HepG2 (cell line): ENCODE results near the gene CCN2. TPM values are rescaled to one million over a fixed set of nuclear protein-coding genes. Genes with fewer than 3 reads are reported as not detected.
A peak's percentile ranks its signal among the peaks of the same experiment; 100 is the strongest.

ENCODE experiments used
- ETV5 ChIP-seq: IDR thresholded peaks from 2 replicates; pipeline ENCODE4 v1.6.1; 2018; ENCODE audit warnings: missing biosample characterization, missing genetic modification reagents, inconsistent platforms, borderline replicate concordance
- HNRNPLL ChIP-seq: fragments of 200-400 bp; formaldehyde crosslinking; IDR thresholded peaks from 2 replicates; pipeline ENCODE4 v1.6.1; 2017; ENCODE audit warnings: mild to moderate bottlenecking, low read depth, low read length; ENCODE audit not compliant: poor library complexity, severe bottlenecking
- IRX3 ChIP-seq: sonication (generic); formaldehyde crosslinking; IDR thresholded peaks from 2 replicates; pipeline ENCODE4 v1.8.1; 2023; ENCODE audit warnings: mild to moderate bottlenecking, low read depth, missing genetic modification reagents, borderline replicate concordance
- MAFG ChIP-seq: sonication (generic); formaldehyde crosslinking; IDR thresholded peaks from 2 replicates; pipeline ENCODE4 v1.5.1; 2020; ENCODE audit warnings: mild to moderate bottlenecking, missing genetic modification reagents
- NAIF1 ChIP-seq: sonication (generic); formaldehyde crosslinking; IDR thresholded peaks from 2 replicates; pipeline ENCODE4 v1.5.0; 2020; ENCODE audit warnings: mild to moderate bottlenecking, missing genetic modification reagents, borderline replicate concordance
- NFATC3 ChIP-seq: sonication (generic); formaldehyde crosslinking; IDR thresholded peaks from 2 replicates; pipeline ENCODE4 v1.5.1; 2020; ENCODE audit warnings: mild to moderate bottlenecking, missing genetic modification reagents
- PCBP2 ChIP-seq: fragments of 200-400 bp; formaldehyde crosslinking; optimal IDR thresholded peaks from 2 replicates; pipeline ENCODE3; 2018; ENCODE audit warnings: low read length, low read depth; ENCODE audit not compliant: poor library complexity, severe bottlenecking
- POGZ ChIP-seq: sonication (generic); formaldehyde crosslinking; IDR thresholded peaks from 2 replicates; pipeline ENCODE4 v1.4.0; 2020; ENCODE audit warnings: mild to moderate bottlenecking, missing genetic modification reagents
- RARG ChIP-seq: sonication (generic); formaldehyde crosslinking; IDR thresholded peaks from 2 replicates; pipeline ENCODE4 v1.4.0; 2020; ENCODE audit warnings: low read depth, mild to moderate bottlenecking, missing genetic modification reagents
- RFXAP ChIP-seq: sonication (generic); formaldehyde crosslinking; IDR thresholded peaks from 2 replicates; pipeline ENCODE4 v1.4.0; 2020; ENCODE audit warnings: missing genetic modification reagents, borderline replicate concordance
- SNAI1 ChIP-seq: sonication (generic); formaldehyde crosslinking; IDR thresholded peaks from 2 replicates; pipeline ENCODE4 v1.5.0; 2020; ENCODE audit warnings: mild to moderate bottlenecking, missing genetic modification reagents, borderline replicate concordance
- ZFP82 ChIP-seq: sonication (generic); formaldehyde crosslinking; IDR thresholded peaks from 2 replicates; pipeline ENCODE4 v1.5.1; 2020; ENCODE audit warnings: mild to moderate bottlenecking, missing genetic modification reagents, borderline replicate concordance
- ZNF496 ChIP-seq: sonication (generic); formaldehyde crosslinking; IDR thresholded peaks from 2 replicates; pipeline ENCODE4 v1.8.1; 2023; ENCODE audit warnings: mild to moderate bottlenecking, moderate library complexity, missing genetic modification reagents; ENCODE audit not compliant: insufficient replicate concordance
- ZNF672 ChIP-seq: sonication (generic); formaldehyde crosslinking; IDR thresholded peaks from 2 replicates; pipeline ENCODE4 v1.8.1; 2022; ENCODE audit warnings: missing genetic modification reagents
- polyA plus RNA-seq, 8 experiments: library from polyadenylated mRNA; depleted of rRNA in 3 of 8; stranded (reverse) in 7 of 8; unstranded in 1 of 8; fragments of >200 nt; fragmentation: Illumina TruSeq in 4 of 8; extraction: Trizol in 4 of 8; gene quantifications; 2 replicates each; pipeline versions ENCODE4 v1.2.1 to v1.2.3, GENCODE V29; 2011 to 2016; ENCODE audit warnings: low read depth in 4 of 8, missing spikeins in 1 of 8, mixed read lengths in 1 of 8; ENCODE audit not compliant: insufficient read depth in 1 of 8
- total RNA-seq, 5 experiments: library from RNA; depleted of rRNA; stranded (reverse); fragments of >200 nt; fragmentation: Illumina TruSeq; extraction: Trizol; gene quantifications; 2 replicates each; pipeline ENCODE4 v1.2.3, GENCODE V29; 2016; ENCODE audit warnings: low read depth in 1 of 5
- TF ChIP-seq, protein P1 (sequence below): sonication (generic); formaldehyde crosslinking; IDR thresholded peaks from 2 replicates; pipeline ENCODE4 v1.5.1; 2020; ENCODE audit warnings: mild to moderate bottlenecking, missing genetic modification reagents, borderline replicate concordance
- TF ChIP-seq, protein P2 (sequence below): sonication (generic); formaldehyde crosslinking; IDR thresholded peaks from 2 replicates; pipeline ENCODE4 v1.4.0; 2020; ENCODE audit warnings: missing genetic modification reagents, borderline replicate concordance
- TF ChIP-seq, protein P3 (sequence below): sonication (generic); formaldehyde crosslinking; IDR thresholded peaks from 2 replicates; pipeline ENCODE4 v1.8.0; 2022; ENCODE audit warnings: low read depth, missing genetic modification reagents

Gene CCN2
- total and polyA plus RNA-seq, 2 of the 13 experiments (the other 11 are each of a cell fraction or from before 2014, with no cell fraction given) = 34.7 to 316 TPM

DNA sequence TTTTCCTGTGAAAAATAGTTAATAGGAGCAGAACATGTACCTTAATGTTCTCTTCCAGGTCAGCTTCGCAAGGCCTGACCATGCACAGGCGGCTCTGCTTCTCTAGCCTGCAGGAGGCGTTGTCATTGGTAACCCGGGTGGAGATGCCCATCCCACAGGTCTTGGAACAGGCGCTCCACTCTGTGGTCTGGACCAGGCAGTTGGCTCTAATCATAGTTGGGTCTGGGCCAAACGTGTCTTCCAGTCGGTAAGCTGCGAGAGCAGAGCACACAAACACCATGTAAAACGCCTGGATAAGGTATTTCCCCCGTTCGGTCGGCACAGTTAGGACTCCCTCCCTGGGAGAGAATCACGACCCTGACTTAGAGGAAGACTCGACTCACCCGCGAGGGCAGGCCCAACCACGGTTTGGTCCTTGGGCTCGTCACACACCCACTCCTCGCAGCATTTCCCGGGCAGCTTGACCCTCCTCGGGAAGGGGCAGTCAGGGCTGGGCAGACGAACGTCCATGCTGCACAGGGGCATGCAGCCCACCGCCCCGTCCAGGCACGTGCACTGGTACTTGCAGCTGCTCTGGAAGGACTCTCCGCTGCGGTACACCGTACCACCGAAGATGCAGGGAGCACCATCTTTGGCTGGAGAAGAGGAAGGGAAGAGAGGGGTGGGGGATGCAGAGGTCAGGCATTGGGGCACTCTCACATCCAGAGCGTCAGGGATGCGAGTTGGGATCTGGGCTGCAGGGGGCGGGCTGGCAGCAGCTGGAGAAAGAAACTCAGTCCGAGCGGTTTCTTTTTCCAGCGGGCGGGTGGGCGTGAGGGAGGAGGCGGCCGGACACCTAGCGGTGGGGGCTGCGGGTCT is 1.0 kb downstream of the CCN2 start (continued):
- TF ChIP-seq IRX3 (CRISPR knock-in tag) (no peak), NFATC3 (no peak), RFXAP (CRISPR knock-in tag) (peak; percentile 52), POGZ (peak; percentile 57; the same call in 1 of the 2 replicates), NAIF1 (CRISPR knock-in tag) (no peak; the same call in 1 of the 2 replicates), ZFP82 (CRISPR knock-in tag) (0 out of 2 replicates have a peak, but pooled peaks have one; percentile 32), MAFG (CRISPR knock-in tag) (no peak), PCBP2 (no peak), SNAI1 (CRISPR knock-in tag) (peak; percentile 12; the same call in 1 of the 2 replicates), ETV5 (CRISPR knock-in tag) (peak; percentile 44; the same call in 1 of the 2 replicates), ZNF672 (CRISPR knock-in tag) (peak; percentile 53; the same call in 1 of the 2 replicates), HNRNPLL (peak; percentile 54), ZNF496 (no peak), RARG (no peak; the same call in 1 of the 2 replicates)
- TF ChIP-seq, protein P1, sequence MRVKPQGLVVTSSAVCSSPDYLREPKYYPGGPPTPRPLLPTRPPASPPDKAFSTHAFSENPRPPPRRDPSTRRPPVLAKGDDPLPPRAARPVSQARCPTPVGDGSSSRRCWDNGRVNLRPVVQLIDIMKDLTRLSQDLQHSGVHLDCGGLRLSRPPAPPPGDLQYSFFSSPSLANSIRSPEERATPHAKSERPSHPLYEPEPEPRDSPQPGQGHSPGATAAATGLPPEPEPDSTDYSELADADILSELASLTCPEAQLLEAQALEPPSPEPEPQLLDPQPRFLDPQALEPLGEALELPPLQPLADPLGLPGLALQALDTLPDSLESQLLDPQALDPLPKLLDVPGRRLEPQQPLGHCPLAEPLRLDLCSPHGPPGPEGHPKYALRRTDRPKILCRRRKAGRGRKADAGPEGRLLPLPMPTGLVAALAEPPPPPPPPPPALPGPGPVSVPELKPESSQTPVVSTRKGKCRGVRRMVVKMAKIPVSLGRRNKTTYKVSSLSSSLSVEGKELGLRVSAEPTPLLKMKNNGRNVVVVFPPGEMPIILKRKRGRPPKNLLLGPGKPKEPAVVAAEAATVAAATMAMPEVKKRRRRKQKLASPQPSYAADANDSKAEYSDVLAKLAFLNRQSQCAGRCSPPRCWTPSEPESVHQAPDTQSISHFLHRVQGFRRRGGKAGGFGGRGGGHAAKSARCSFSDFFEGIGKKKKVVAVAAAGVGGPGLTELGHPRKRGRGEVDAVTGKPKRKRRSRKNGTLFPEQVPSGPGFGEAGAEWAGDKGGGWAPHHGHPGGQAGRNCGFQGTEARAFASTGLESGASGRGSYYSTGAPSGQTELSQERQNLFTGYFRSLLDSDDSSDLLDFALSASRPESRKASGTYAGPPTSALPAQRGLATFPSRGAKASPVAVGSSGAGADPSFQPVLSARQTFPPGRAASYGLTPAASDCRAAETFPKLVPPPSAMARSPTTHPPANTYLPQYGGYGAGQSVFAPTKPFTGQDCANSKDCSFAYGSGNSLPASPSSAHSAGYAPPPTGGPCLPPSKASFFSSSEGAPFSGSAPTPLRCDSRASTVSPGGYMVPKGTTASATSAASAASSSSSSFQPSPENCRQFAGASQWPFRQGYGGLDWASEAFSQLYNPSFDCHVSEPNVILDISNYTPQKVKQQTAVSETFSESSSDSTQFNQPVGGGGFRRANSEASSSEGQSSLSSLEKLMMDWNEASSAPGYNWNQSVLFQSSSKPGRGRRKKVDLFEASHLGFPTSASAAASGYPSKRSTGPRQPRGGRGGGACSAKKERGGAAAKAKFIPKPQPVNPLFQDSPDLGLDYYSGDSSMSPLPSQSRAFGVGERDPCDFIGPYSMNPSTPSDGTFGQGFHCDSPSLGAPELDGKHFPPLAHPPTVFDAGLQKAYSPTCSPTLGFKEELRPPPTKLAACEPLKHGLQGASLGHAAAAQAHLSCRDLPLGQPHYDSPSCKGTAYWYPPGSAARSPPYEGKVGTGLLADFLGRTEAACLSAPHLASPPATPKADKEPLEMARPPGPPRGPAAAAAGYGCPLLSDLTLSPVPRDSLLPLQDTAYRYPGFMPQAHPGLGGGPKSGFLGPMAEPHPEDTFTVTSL (CRISPR knock-in tag) = peak; percentile 57; the same call in 1 of the 2 replicates
- TF ChIP-seq, protein P2, sequence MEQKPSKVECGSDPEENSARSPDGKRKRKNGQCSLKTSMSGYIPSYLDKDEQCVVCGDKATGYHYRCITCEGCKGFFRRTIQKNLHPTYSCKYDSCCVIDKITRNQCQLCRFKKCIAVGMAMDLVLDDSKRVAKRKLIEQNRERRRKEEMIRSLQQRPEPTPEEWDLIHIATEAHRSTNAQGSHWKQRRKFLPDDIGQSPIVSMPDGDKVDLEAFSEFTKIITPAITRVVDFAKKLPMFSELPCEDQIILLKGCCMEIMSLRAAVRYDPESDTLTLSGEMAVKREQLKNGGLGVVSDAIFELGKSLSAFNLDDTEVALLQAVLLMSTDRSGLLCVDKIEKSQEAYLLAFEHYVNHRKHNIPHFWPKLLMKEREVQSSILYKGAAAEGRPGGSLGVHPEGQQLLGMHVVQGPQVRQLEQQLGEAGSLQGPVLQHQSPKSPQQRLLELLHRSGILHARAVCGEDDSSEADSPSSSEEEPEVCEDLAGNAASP (CRISPR knock-in tag) = no peak; the same call in 1 of the 2 replicates
- TF ChIP-seq, protein P3, sequence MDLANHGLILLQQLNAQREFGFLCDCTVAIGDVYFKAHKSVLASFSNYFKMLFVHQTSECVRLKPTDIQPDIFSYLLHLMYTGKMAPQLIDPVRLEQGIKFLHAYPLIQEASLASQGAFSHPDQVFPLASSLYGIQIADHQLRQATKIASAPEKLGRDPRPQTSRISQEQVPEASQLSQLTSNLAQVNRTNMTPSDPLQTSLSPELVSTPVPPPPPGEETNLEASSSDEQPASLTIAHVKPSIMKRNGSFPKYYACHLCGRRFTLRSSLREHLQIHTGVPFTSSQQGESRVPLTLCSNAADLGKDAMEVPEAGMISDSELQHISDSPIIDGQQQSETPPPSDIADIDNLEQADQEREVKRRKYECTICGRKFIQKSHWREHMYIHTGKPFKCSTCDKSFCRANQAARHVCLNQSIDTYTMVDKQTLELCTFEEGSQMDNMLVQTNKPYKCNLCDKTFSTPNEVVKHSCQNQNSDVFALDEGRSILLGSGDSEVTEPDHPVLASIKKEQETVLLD (CRISPR knock-in tag) = peak; percentile 15; the same call in 1 of the 2 replicates
